Caki2 (cell line): Measurements from ENCODE around the gene DSE. TPM values are rescaled to one million over a fixed set of nuclear protein-coding genes. Genes with fewer than 3 reads are reported as not detected.

ENCODE experiments used
- DNase-seq: peaks from one replicate; pipeline ENCODE4 v3.0.0-alpha.2; 2015; ENCODE audit warnings: low read depth
- in situ Hi-C: cut with HindIII; loops from 2 replicates; pipeline ENCODE4 v1.10.0; 2016; ENCODE audit warnings: low sequenced_read_pairs, low pct_unique_long_range_greater_than_20kb, mixed read lengths
- total RNA-seq: library from RNA; depleted of rRNA; stranded (reverse); fragments of >200 nt; shearing (Covaris generic); gene quantifications from 2 replicates; pipeline ENCODE4 v1.2.3, GENCODE V29; 2014; ENCODE audit warnings: low replicate concordance

DSE gene
- total RNA-seq, 1 experiment from 2014 or later, result 15.6 TPM

DNA sequence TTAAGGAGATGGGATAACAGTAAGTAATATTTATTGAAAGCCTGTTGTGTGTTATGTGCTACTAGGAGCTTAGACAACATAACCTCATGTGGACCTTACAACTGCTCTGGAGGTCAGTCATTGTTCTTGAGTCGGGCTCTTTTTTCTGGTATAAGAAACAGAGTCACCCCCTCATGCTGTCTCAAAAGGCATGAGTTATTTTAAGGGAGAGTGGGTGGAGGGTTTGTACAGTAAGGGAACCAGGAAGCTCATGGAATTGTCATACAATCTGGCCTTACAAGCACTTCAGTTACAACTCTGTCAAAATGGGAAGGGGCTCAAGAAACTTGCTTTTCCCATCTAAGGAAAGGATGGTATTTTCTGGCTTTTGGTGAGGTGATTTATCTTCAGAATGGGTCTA, 16.5 kb upstream of the DSE start:
- DNase-seq, result no peak
- in situ Hi-C loops, result no loop called here

DNA sequence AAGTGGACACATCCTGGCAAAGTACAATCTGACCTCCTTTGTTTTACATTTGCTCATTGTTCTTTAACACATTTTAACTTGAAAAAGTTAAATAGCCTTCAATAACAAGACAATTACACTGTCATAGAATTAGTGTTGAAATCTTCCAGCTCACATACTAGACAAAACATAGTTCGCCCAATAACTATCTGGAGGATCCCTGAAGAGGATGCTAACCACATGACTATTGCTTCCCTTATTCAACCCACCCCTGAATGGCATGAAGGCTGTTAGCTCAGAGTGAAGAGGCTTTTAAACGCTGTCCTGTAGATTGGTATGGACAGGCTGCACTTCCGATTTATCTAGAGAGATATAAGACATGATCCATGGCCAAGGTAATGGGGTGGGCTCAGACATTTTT, 15.0 kb upstream of the DSE start:
- DNase-seq, result no peak
- in situ Hi-C loops, result no loop called here

DNA sequence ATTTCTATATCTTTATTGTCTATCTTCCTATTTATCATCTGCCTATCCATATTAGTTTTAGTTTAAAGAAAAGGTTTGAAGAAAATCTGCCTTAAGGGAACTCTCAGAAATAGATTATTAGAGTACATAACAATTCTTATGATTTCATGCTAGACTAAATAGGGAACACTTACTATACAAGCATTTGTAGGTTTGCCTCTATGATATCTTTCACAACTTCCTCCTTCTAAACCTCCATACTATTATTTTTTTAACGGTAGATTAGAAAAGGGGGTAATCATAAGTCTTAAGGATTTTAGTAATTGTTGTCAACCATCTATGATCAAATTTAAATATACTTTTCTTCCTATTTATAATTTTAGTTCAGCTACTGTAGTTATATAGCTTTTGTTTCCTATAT, 11.6 kb upstream of the DSE start:
- in situ Hi-C loops, result no loop called here
- no peak for DNase-seq

DNA sequence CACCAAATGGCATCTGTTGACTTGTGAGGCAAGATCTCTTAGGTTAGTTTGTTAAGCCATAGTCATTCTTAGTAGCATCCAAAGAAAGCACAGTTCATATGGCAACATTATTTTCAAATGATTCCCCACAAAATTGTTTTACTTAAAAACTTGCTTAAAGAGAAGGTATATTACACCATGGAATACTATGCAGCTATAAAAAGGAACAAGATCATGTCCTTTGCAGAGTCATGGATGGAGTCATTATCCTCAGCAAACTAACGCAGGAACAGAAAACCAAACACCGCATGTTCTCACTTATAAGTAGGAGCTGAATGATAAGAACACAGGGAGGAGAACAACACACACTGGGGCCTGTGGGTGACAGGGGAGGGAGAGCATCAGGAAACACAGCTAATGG, 10.9 kb upstream of the DSE start:
- in situ Hi-C loops, result no loop called here
- no peak for DNase-seq

DNA sequence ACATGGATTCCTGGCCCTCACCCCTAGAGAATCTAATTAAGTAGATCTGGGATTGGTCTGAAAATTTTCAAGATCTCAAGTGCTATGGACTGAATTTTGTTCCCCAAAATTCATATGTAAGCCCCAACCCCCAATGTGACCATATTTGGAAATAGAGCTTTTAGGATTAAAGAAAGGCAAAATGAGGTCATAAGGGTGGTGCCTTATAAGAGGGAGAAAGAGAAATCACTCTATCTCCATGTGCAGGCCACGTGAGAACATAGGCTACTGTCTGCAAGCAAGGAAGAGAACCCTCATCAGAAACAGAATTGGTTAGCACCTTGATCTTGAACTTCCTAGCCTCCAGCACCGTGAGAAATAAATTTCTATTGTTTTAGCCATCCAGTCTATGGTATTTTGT, 8.5 kb upstream of the DSE start:
- DNase-seq, result no peak
- in situ Hi-C loops, result no loop called here

DNA sequence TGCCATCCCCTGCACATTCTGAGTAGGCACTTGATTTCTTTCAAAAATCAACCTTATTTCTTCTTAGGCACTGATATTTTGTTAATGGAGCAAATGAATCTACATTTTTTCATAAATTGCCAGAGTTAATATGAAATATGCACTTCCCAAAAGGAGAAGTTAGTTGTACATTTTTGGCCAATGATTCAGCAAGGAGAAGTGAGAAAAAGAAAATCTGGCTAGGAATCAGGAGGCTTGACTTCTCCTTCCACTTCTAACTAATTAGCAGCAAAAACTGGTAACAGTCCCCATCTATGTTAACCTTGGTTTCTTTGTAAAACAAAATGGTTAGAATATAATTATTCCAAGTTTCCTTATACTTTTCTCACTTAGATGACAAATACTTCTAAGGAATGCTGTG, 7.0 kb upstream of the DSE start:
- DNase-seq, result no peak
- in situ Hi-C loops, result no loop called here

DNA sequence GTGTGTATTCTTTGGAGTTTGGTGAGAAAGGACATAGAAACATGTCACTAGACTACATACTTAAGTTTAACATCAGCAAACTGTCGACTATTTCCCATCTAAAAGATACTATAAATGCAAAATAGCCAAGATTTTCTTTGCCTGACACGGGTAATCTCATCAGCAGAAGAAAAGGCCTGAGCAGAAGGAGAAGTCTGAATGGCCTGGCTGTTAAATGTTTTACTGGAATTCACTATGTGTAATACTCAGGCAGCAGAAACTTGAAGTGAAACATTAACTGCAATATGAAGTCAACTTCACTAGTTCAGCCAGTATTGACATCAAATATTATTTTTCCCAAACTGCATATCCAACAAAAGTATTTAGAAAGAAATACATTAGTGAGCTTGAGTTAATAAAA, 6.4 kb upstream of the DSE start:
- in situ Hi-C loops, result no loop called here
- DNase-seq, result no peak

DNA sequence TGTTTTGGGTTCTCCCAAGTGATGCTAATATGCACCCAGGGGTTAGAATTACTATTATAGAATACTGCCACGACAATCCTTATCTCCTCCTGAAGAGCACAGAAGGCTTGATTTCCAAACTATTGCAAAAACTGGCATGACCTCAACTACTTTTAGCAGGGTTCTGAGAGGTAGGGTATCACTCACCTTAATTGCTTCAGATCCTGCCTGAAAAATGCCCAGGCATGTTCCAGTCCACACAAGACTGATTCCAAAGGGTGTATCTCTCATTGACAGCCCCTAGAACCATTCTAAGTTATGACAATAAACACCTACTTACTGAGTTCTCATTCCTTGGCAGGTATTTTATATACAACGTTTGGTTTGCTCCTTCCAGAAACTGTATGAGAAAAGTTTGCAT, 5.0 kb upstream of the DSE start:
- in situ Hi-C loops, result no loop called here
- DNase-seq, result no peak

DNA sequence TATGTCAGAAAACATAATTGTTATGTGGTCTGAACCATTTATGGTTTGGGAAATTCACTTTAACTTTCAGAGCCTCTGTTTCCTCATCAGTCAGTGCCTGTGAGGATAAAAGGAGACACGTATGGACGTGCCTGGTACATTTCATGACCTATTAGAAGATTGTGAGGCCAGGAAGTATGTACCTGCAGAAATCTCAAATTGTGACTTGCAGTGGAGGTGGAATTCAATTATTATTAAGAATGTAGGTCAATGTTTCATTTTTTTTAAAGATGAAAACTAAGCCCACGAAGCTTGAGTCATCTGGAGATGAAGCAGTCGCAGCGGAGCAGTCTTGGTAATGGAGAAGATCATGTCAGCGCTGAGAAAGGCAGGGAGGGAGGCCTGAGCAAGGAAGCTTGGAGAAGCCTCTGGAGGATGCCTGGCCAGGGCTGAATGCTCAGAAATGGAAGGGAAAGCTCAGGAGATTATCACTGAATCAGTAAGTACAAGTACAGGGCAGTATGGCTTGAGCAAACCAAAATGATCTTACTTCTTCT, 3.9 kb upstream of the DSE start:
- no peak for DNase-seq
- in situ Hi-C loops, result no loop called here

DNA sequence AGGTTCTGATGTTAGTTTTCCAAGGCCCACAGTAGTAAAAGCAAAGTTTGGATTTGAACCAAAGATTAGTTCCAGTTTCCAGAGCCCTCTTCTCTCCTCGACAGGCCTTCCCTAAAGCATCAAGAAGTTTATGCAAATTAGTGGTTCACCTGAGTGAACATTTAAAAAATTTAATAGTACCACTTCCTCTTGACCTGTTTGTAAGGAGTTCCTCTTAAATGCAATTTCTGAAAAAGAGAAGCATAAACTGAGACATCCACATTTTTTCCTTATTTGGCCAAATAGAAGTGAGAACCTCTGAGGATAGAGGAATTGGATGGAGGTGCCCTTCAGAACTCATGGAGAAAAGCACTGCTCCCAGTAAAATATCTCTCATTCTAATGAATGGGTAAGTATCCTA, 1.2 kb upstream of the DSE start:
- in situ Hi-C loops, result no loop called here
- no peak for DNase-seq

DNA sequence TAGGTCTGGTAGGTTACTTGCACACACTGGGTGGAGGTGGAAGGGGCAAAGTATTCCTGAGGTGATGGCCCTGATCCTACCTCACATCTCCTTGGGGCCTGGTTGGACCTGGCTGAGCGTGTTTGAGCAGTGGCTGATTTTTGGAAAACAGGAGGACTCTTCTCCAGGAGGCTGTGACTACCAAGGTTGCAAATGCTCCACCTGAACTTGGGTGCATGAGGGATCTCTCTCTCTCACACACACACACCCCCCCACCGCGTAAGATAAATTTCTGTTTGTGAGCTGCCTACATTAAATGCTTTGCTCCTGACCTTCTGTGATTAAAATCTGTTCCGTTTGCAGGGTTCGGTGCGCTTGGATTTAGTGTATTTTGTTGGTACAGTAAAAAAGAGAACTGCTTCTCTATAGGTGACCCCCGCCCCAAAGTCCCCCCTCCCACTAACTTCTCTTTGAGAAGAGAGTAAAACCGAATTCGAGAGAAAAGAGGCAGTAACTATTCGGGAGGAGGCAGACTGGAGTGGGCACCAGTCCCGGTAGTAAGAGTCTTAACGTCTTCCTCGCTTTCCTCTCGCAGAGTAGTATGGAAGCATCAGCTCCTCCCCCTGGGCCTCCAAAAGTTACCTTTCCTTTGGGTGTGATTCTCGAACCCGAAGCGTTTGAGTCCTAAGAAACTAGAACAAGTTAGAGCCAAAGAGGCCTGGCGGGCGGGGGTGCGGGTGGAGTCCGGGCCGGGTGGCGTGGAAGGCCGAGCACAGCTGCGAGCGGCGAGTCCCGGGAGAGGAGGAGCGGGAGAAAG, 585 bp upstream of the DSE start:
- peak; percentile 55 for DNase-seq
- in situ Hi-C loops, result no loop called here

DNA sequence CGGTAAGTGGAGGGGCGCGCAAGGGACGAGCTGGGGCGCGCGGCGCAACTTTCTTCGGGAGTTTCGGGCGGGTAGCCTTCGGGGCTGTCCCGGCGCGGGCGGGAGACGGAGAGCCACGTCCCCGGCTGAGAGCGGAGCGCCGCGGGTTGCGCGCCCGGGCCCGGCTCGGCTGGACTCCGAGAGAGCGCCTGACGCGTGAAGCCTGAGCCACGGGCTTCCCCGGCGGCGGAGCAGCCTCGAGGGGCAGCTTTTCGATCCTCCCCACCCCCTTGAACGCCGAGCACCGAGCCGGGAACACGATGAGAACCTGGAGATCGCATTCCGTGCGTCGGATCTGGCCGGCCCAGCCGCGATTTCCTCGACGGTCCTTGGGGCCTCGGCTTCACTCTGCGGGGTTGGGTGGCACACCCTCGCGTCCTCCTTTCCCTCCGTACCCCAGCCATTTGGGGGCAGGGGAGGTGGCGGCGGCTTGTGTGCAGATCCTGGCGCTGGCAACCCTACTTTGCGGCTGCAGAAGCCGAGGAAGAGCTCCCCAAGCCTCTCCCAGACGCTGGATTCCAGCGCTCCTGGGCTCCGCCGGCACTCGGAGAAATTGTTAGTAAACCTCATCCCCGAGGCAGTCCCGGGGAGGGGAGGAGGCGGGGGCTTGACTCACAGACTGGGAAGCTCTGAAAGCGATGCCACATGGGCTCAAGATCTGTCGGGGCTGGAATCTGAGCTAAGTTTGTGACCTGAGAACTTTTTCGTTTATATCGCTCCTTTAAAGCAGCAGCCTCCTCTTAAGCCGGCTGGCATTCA, 572 bp downstream of the DSE start:
- in situ Hi-C loops, result no loop called here
- peak; percentile 75 for DNase-seq

DNA sequence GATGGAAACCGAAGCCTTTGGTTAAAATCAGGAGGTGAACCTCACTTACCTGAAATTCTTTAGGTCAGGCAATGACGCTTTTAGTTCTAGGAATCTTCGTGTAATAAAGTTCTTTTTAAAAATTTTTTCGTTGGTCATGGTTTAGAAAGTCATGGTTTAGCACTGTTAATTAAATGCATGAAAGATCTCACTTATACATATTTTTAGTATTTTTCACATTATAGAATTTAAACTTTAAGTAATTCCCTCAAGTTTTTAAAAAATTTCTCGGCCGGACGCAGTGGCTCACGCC, 1.1 kb downstream of the DSE start:
- in situ Hi-C loops, result no loop called here
- DNase-seq, result no peak

DNA sequence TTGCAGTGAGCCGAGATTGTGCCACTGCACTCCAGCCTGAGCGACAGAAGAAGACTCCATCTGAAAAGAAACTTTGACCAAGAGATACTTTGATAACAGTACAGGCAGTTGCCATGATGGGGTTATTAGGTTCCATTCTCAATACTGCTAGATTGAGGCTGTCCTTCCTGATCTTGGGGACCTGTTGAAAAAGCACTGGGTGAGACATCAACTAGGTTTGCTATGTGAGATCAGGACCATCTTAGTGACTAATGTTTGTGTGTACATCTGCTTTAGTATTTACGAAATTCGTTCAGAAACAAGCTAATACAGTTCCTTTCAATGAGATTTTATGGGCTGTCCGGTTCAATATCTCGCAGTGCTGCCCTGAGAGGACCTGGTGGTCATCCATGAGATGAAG, 2.6 kb downstream of the DSE start:
- in situ Hi-C loops, result no loop called here
- no peak for DNase-seq

DNA sequence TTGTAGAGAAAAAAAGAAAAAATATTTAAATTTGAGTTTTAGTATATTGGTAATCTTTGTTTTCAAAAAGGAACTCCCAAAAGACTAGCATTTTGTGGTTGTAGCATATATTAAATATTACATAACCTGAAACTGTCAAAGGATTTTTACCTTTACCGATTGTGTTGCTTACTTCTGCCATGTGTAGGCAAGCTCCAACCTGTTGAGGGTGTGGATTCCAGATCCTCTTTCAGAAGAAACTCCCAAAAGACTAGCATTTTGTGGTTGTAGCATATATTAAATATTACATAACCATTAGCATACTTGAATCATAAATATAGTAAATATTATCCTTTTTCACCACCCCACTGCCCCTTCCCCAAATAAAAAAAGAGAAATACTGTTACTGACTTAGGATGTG, 3.2 kb downstream of the DSE start:
- in situ Hi-C loops, result no loop called here
- no peak for DNase-seq

DNA sequence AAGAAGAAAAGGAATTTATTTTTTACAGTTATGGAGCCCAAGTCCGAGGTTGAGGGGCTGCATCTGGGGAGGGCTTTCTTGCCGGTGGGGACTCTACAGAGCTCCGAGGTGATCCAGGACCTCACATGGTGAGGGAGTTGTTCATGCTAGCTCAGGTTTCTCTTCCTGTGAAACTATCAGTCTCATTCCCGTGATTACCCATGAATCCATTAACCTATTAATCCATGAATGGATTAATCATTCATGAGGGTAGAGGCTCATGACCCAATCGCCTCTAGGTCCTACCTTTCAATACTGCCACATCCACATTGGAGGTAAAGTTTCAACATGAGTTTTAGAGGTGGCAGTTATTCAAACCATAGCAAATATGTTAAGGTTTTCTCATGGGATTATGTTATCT, 3.8 kb downstream of the DSE start:
- no peak for DNase-seq
- in situ Hi-C loops, result no loop called here

DNA sequence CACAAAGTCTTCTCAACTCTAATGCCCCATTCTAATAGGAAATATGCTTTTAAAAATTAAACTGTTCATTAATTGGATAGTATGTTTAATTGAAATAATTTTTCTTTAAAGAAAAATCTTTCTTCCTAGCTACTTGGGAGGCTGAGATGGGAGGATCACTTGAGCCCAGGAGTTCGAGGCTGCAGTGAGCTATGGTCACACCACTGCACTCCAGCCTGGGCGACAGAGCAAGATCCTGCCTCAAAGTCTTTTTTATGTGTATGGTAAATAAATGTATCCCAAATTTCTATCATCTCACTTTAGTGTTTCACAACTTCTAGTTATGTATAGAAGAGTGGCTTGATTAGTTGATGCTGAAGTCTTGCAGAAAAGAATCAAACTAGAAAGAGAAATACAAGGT, 4.5 kb downstream of the DSE start:
- in situ Hi-C loops, result no loop called here
- DNase-seq, result no peak

DNA sequence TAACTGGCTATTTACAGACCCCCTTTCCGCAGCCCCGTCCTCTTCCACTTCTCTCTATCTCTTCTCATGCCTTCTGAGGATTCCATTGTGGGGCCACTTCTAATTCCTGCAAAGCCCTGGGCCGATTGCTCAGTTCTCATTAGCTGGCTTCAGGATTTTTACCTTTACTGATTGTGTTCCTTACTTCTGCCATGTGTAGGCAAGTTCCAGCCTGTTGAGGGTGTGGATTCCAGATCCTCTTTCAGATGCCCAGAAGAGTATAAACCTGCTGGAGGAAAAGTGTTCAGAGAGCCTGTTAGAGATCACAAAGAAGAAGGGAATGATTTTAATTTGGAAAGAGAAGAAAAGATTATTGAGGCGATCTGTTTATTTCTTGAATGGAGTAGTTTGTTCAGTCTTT, 5.4 kb downstream of the DSE start:
- DNase-seq, result no peak
- in situ Hi-C loops, result no loop called here

DNA sequence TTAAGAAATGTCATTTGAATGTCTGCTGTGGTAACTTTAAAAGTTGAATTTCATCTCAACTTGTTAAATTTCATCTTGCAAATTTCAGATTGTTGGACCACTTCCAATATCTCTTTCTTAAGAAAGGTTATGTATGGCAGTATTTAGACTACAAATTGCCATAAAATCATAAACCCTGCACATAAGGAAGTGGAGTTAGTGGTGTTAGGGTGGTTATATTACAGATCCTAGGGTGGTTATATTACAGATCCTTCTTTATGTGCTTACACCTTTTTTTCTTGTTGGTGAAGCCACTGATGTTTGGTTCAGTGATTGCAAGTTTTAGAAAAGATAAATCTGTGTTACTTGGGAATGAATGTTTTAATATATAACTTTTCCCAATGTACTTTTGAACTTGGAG, 9.0 kb downstream of the DSE start:
- in situ Hi-C loops, result no loop called here
- no peak for DNase-seq

DNA sequence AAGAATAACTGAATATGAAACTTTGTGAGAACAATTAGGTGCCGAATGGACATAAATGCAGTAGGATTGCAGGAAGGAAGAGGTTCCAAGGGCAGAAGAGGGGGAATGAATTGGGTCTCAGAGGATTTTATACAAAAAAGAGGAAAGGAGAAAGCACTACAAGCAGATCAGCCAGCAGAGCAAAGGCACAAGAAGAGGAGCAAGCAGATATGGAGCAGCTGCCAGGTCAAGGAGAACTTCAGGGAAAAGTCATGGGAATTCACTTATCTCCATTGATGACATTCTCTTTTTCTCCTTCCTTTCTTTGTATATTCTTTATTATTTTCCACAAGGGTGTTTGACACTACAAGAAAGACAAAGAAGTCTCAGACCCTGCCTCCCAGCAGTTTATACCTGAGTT, 9.6 kb downstream of the DSE start:
- in situ Hi-C loops, result no loop called here
- no peak for DNase-seq
